ENCODE data around the gene HSD17B1.

DNA sequence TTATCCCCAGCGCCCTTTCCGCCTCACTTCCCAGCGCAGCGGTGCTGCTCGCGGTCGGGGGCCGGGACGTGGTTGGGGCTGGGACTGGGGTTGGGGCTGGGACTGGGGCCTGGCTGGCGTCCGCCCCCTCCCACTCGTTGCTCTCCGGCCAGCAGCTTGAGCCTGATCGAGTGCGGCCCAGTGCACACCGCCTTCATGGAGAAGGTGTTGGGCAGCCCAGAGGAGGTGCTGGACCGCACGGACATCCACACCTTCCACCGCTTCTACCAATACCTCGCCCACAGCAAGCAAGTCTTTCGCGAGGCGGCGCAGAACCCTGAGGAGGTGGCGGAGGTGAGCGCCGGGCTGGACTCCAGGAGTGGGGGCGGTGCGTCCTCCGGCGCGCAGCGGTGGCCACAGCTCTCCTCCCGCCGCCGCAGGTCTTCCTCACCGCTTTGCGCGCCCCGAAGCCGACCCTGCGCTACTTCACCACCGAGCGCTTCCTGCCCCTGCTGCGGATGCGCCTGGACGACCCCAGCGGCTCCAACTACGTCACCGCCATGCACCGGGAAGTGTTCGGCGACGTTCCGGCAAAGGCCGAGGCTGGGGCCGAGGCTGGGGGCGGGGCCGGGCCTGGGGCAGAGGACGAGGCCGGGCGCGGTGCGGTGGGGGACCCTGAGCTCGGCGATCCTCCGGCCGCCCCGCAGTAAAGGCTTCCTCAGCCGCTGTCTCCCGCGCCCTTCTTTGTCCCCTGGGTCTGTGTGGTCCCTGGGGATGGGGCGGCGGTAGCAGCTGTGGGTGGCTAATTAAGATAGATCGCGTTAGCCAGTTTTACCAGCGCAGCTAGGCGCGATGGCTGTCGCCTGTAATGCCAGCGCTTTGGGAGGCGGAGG, 1.8 kb downstream of the HSD17B1 start:
- TF ChIP-seq, protein P1, sequence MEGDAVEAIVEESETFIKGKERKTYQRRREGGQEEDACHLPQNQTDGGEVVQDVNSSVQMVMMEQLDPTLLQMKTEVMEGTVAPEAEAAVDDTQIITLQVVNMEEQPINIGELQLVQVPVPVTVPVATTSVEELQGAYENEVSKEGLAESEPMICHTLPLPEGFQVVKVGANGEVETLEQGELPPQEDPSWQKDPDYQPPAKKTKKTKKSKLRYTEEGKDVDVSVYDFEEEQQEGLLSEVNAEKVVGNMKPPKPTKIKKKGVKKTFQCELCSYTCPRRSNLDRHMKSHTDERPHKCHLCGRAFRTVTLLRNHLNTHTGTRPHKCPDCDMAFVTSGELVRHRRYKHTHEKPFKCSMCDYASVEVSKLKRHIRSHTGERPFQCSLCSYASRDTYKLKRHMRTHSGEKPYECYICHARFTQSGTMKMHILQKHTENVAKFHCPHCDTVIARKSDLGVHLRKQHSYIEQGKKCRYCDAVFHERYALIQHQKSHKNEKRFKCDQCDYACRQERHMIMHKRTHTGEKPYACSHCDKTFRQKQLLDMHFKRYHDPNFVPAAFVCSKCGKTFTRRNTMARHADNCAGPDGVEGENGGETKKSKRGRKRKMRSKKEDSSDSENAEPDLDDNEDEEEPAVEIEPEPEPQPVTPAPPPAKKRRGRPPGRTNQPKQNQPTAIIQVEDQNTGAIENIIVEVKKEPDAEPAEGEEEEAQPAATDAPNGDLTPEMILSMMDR (IDR thresholded peaks at IDR 0.05) = no peak
- TF ChIP-seq POLR2A (IDR thresholded peaks at IDR 0.05) = peak; percentile 89
